B cell (primary cell): ENCODE data around the gene UCN2. TPM values are rescaled to one million over a fixed set of nuclear protein-coding genes. Genes with fewer than 3 reads are reported as not detected.
A peak's percentile ranks its signal among the peaks of the same experiment; 100 is the strongest.

Source experiments
- ATAC-seq: fragments of 200-7000 bp; cut with Tn5 transposase; one replicate; pipeline ENCODE4 v1.10.0; 2021; ENCODE audit warnings: low read depth, mild to moderate bottlenecking, moderate number of reproducible peaks, moderate library complexity
- CTCF ChIA-PET: fragments of 350-600 bp; sonication (Branson Sonifier 250); formaldehyde crosslinking; loops from one replicate; lab custom pipeline; 2021; ENCODE audit warnings: antibody characterized with exemption, inconsistent platforms; lab: Charles Lee
- POLR2A ChIA-PET: fragments of 350-600 bp; sonication (Branson Sonifier 250); formaldehyde crosslinking; loops from one replicate; lab custom pipeline; 2021; ENCODE audit warnings: antibody characterized with exemption; lab: Charles Lee
- DNase-seq: peaks from one replicate; pipeline ENCODE4 v3.0.0; 2013
- H2AFZ ChIP-seq: 2 replicates; pipeline ENCODE4 v1.6.1; 2012; ENCODE audit warnings: mild to moderate bottlenecking, low read depth, low read length; ENCODE audit not compliant: insufficient read depth, poor library complexity, severe bottlenecking
- H3K27ac ChIP-seq, 2 donors: 1 replicate in 1 of 2; 2 replicates in 1 of 2; pipeline ENCODE4 v1.5.1; 2012 to 2013; ENCODE audit warnings: low read length in 2 of 2, mild to moderate bottlenecking in 2 of 2, moderate library complexity in 1 of 2
- H3K27me3 ChIP-seq, 4 experiments: fragments of 200-600 bp in 1 of 4; sonication (generic) in 1 of 4; replicated peaks in 1 of 4; 1 replicate in 2 of 4; 2 replicates in 2 of 4; pipeline versions ENCODE4 v1.6.1 to v1.7.0; 2013 to 2016; ENCODE audit warnings: low read length in 3 of 4, mild to moderate bottlenecking in 2 of 4, mixed read lengths in 1 of 4, moderate library complexity in 1 of 4; ENCODE audit not compliant: insufficient read depth in 4 of 4, control insufficient read depth in 3 of 4; ENCODE audit errors: control extremely low read depth in 1 of 4
- H3K36me3 ChIP-seq, 2 experiments: replicated peaks in 1 of 2; 1 replicate in 1 of 2; 2 replicates in 1 of 2; pipeline versions ENCODE4 v1.6.1 to v1.7.1; 2013; ENCODE audit warnings: low read length in 1 of 2; ENCODE audit not compliant: insufficient read depth in 2 of 2, control insufficient read depth in 1 of 2; ENCODE audit errors: control extremely low read depth in 1 of 2, extremely low read depth in 1 of 2
- H3K4me1 ChIP-seq, 2 donors: fragments of 200-600 bp in 1 of 2; sonication (generic) in 1 of 2; 1 replicate in 1 of 2; 2 replicates in 1 of 2; pipeline versions ENCODE4 v1.5.1 to v1.6.1; 2013 to 2017; ENCODE audit warnings: low read length in 2 of 2; ENCODE audit not compliant: control insufficient read depth in 2 of 2, insufficient read depth in 2 of 2
- H3K4me2 ChIP-seq: replicated peaks from 2 replicates; pipeline ENCODE3; 2012; ENCODE audit warnings: mild to moderate bottlenecking, low read depth, low read length; ENCODE audit not compliant: poor library complexity, severe bottlenecking
- H3K4me3 ChIP-seq, 5 experiments: fragments of 200-600 bp in 1 of 5; sonication (generic) in 1 of 5; 1 replicate in 3 of 5; 2 replicates in 2 of 5; pipeline versions ENCODE4 v1.5.1 to v1.7.0; 2011 to 2016; ENCODE audit warnings: low read length in 4 of 5, mild to moderate bottlenecking in 4 of 5, low read depth in 2 of 5, control low read depth in 1 of 5, moderate library complexity in 1 of 5; ENCODE audit not compliant: insufficient read depth in 1 of 5; ENCODE audit errors: control extremely low read depth in 1 of 5, extremely low read depth in 1 of 5
- H3K79me2 ChIP-seq: fragments of 200-600 bp; sonication (generic); one replicate; pipeline ENCODE4 v1.6.0; 2016; ENCODE audit warnings: low read length; ENCODE audit not compliant: control insufficient read depth, insufficient read depth
- H3K9ac ChIP-seq: fragments of 200-600 bp; sonication (generic); 2 replicates; pipeline ENCODE4 v1.6.1; 2017; ENCODE audit warnings: mild to moderate bottlenecking, low read length, moderate library complexity
- H3K9me3 ChIP-seq, 3 donors: one replicate each; pipeline versions ENCODE4 v1.6.1 to v1.7.1; 2013; ENCODE audit warnings: low read length in 2 of 3; ENCODE audit not compliant: control insufficient read depth in 2 of 3, insufficient read depth in 1 of 3; ENCODE audit errors: control extremely low read depth in 1 of 3
- H4K20me1 ChIP-seq: 2 replicates; pipeline ENCODE4 v1.6.0; 2012; ENCODE audit warnings: mild to moderate bottlenecking, low read length; ENCODE audit not compliant: insufficient read depth, control insufficient read depth, poor library complexity, severe bottlenecking
- H3K27ac Mint-ChIP-seq: one replicate; pipeline ENCODE4 v1.8.0; 2021; ENCODE audit warnings: mixed read lengths
- H3K27me3 Mint-ChIP-seq: one replicate; pipeline ENCODE4 v1.8.0; 2021; ENCODE audit warnings: mixed read lengths
- H3K4me1 Mint-ChIP-seq: one replicate; pipeline ENCODE4 v1.8.0; 2021; ENCODE audit warnings: mixed read lengths
- H3K4me3 Mint-ChIP-seq: one replicate; pipeline ENCODE4 v1.8.0; 2021; ENCODE audit warnings: mixed read lengths
- H3K9me3 Mint-ChIP-seq: one replicate; pipeline ENCODE4 v1.8.0; 2022; ENCODE audit warnings: mixed read lengths; ENCODE audit not compliant: insufficient read depth
- CTCF ChIP-seq: fragments of 200-600 bp; IDR thresholded peaks from one replicate; pipeline ENCODE4 v1.8.0; 2022; ENCODE audit warnings: antibody characterized with exemption, mild to moderate bottlenecking
- EZH2 ChIP-seq: IDR thresholded peaks from 2 replicates; pipeline ENCODE4 v1.6.1; 2012; ENCODE audit warnings: borderline replicate concordance, low read depth, mild to moderate bottlenecking, moderate library complexity, low read length; ENCODE audit not compliant: insufficient read depth, poor library complexity, severe bottlenecking
- WGBS: methylation state at CpG from one replicate; pipeline ENCODE4 v1.1.5; 2013; ENCODE audit warnings: missing lambda C conversion rate; ENCODE audit not compliant: insufficient coverage; 5-methylcytosine and 5-hydroxymethylcytosine counted together
- intact Hi-C: fragments of 100-400 bp; cut with micrococcal nuclease; formaldehyde crosslinking; loops from one replicate; pipeline ENCODE4 v1.10.0; 2022
- polyA plus RNA-seq: library from polyadenylated mRNA; depleted of rRNA; stranded (reverse); fragments of >200 nt; gene quantifications from 2 replicates; pipeline ENCODE4 v1.2.3, GENCODE V29; 2012
- total RNA-seq, 2 donors: library from RNA; stranded (reverse); fragments of 120-200 nt in 1 of 2; gene quantifications; 1 replicate in 1 of 2; 2 replicates in 1 of 2; pipeline versions ENCODE4 v1.2.3 to v1.2.4, GENCODE V29; 2013 to 2022

UCN2 gene
- total and polyA plus RNA-seq, 2 donors (not counting 1 experiment from before 2014, with no cell fraction given), result not detected

GRCh38 chr3:48596676-48597407 lies 33.3 kb upstream of the UCN2 start:
- Histone ChIP-seq H3K79me2 (no peaks in the 10 kb centered on the region), H4K20me1 (no peaks in the 10 kb centered on the region), H3K27me3 (peaks cover 0 to 33% (median 6%) of the 10 kb centered on the region in 4 experiments), H3K4me2 (no peak overlapping the region), H3K4me1 (peaks cover 4 to 9% of the 10 kb centered on the region in 2 donors), H3K36me3 (peaks cover 0 to 42% of the 10 kb centered on the region in 2 experiments), H3K9ac (no peak overlapping the region), H2AFZ (no peak overlapping the region), H3K9me3 (no peaks in the 10 kb centered on the region), H3K27ac (no peak overlapping the region), H3K4me3 (no peak overlapping the region)
- ATAC-seq, result no peak
- no peak for TF ChIP-seq EZH2
- no peak for TF ChIP-seq CTCF
- Mint-ChIP-seq H3K27me3 (peaks cover 14% of the 10 kb centered on the region), H3K4me3 (no peak overlapping the region), H3K9me3 (no peaks in the 10 kb centered on the region), H3K4me1 (peaks cover 9% of the 10 kb centered on the region), H3K27ac (no peak overlapping the region)
- ChIA-PET CTCF (no interaction called here), POLR2A (no interaction called here)
- no peak for DNase-seq
- intact Hi-C loops, result no loop called here
- 84% methylated on average over 8 of the region's 8 CpGs for WGBS

- H3K27me3 ChIP-seq, result peaks cover 0 to 33% (median 6%) of the 10 kb centered on the region in 4 experiments
- ChIA-PET POLR2A (no interaction called here), CTCF (no interaction called here)
- no peaks in the 10 kb centered on the region for H3K9me3 Mint-ChIP-seq
- H3K36me3 ChIP-seq, result peaks cover 0 to 35% of the 10 kb centered on the region in 2 experiments
- peaks cover 4 to 9% of the 10 kb centered on the region in 2 donors for H3K4me1 ChIP-seq
- TF ChIP-seq CTCF (no peak), EZH2 (no peak)
- no peaks in the 10 kb centered on the region for H3K79me2 ChIP-seq
- H3K4me3 Mint-ChIP-seq, result no peak overlapping the region
- peaks cover 9% of the 10 kb centered on the region for H3K4me1 Mint-ChIP-seq
- H3K27ac ChIP-seq, result no peak overlapping the region
- H3K4me3 ChIP-seq, result no peak overlapping the region
- no peak overlapping the region for H3K4me2 ChIP-seq
- peaks cover 15% of the 10 kb centered on the region for H3K27me3 Mint-ChIP-seq
- H3K9me3 ChIP-seq, result no peaks in the 10 kb centered on the region
- 73% methylated on average over 2 of the region's 5 CpGs for WGBS
- intact Hi-C loops, result no loop called here
- H3K27ac Mint-ChIP-seq, result no peak overlapping the region
- no peak overlapping the region for H3K9ac ChIP-seq
- ATAC-seq (no peak), DNase-seq (peak; percentile 28)
- H4K20me1 ChIP-seq, result no peaks in the 10 kb centered on the region
- no peak overlapping the region for H2AFZ ChIP-seq
Measured at GRCh38 chr3:48596157-48596556, 32.6 kb upstream of the UCN2 start.
